ENCODE measurements around the gene DCLK3. TPM values are rescaled to one million over a fixed set of nuclear protein-coding genes. Genes with fewer than 3 reads are reported as not detected.

Gene DCLK3
- total and polyA plus RNA-seq, 10 of the 15 experiments (the other 5 are each of a cell fraction or from before 2014, with no cell fraction given), result not detected

- TF ChIP-seq SMAD1 (IDR thresholded peaks at IDR 0.05; ENCODE audit: low read depth, partially characterized antibody) (no peak), SP1 (IDR thresholded peaks at IDR 0.05; ENCODE audit: low read depth, low read length) (no peak)
Observed at GRCh38 chr3:36701249-36701572, 63.1 kb downstream of the DCLK3 start (continued).

- Histone ChIP-seq H3K79me2 (ENCODE audit: control insufficient read depth, insufficient read depth, low read length) (no peaks in the 10 kb centered on the region), H3K4me1 (ENCODE audit: control insufficient read depth, insufficient read depth, low read length) (no peaks in the 10 kb centered on the region), H2AFZ (ENCODE audit: control insufficient read depth, low read depth, low read length) (no peak overlapping the region), H3K36me3 (ENCODE audit: control insufficient read depth in 2 of 2, insufficient read depth in 2 of 2, low read length in 1 of 2) (no peaks in the 10 kb centered on the region), H3K9me3 (replicated peaks; ENCODE audit: control insufficient read depth, insufficient read depth, low read length) (no peaks in the 10 kb centered on the region), H4K20me1 (ENCODE audit: control insufficient read depth, insufficient read depth) (no peaks in the 10 kb centered on the region), H3K4me3 (no peak overlapping the region), H3K9ac (ENCODE audit: control insufficient read depth, insufficient read depth, low read length) (no peak overlapping the region), H3K27me3 (replicated peaks in 1 of 2; ENCODE audit: control insufficient read depth in 2 of 2, insufficient read depth in 2 of 2, low read length in 1 of 2) (peaks cover 0 to 1% of the 10 kb centered on the region in 2 experiments; a peak in 1 of 4 replicates), H3K4me2 (ENCODE audit: control insufficient read depth, insufficient read depth) (no peak overlapping the region), H3K27ac (ENCODE audit: control insufficient read depth, insufficient read depth) (no peak overlapping the region)
- intact Hi-C loops (cut with micrococcal nuclease; ENCODE audit: unreplicated experiment), result loop anchor here (1.0 to 10.0 kb wide), 4 partner anchors 108 to 734 kb away; no protein-coding TSS in a partner anchor
- ChIA-PET POLR2A (no interaction called here), RAD21 (ENCODE audit: unreplicated experiment) (interaction anchor here (0.7 to 1.4 kb wide), 6 partner anchors 160 to 851 kb away, joined by 3 to 4 read pairs (median 4); no protein-coding TSS in a partner anchor), SMC1A (ENCODE audit: uncharacterized antibody, unreplicated experiment) (interaction anchor here (0.7 to 2.3 kb wide), 2 partner anchors 637 to 735 kb away, joined by 3 to 13 read pairs; no protein-coding TSS in a partner anchor), CTCF (interaction anchor here (0.7 to 2.6 kb wide), 4 partner anchors 13 to 776 kb away, joined by 3 to 22 read pairs (median 3); no protein-coding TSS in a partner anchor)
- DNase-seq (ENCODE audit: low read depth, low spot score) (no peak), FAIRE-seq (peak; percentile 93), ATAC-seq (peak; percentile 95)
- no peak for TF ChIP-seq EED (IDR thresholded peaks at IDR 0.05; ENCODE audit: low read depth)
- TF ChIP-seq TCF12 (IDR thresholded peaks at IDR 0.05; ENCODE audit: low read depth, low read length), result no peak
- TF ChIP-seq WRNIP1 (IDR thresholded peaks at IDR 0.05; ENCODE audit: borderline replicate concordance, low read depth, low read length), result no peak
- TF ChIP-seq SMC3 (IDR thresholded peaks at IDR 0.05; ENCODE audit: borderline replicate concordance, low read length), result peak; percentile 88
- TF ChIP-seq ATF7 (IDR thresholded peaks at IDR 0.05; ENCODE audit: low read depth), result no peak
- no peak for TF ChIP-seq CBX5 (IDR thresholded peaks at IDR 0.05; ENCODE audit: low read depth)
- peak; percentile 94 for TF ChIP-seq RAD21 (IDR thresholded peaks at IDR 0.05; ENCODE audit: insufficient read depth, low read depth, low read length)
- TF ChIP-seq HDAC6 (IDR thresholded peaks at IDR 0.05; ENCODE audit: unreplicated experiment), result no peak
- TF ChIP-seq IRF4 (IDR thresholded peaks at IDR 0.05; ENCODE audit: low read depth, low read length), result no peak
- no peak for TF ChIP-seq ZNF207 (IDR thresholded peaks at IDR 0.05; ENCODE audit: borderline replicate concordance)
- TF ChIP-seq MTA3 (IDR thresholded peaks at IDR 0.05; ENCODE audit: borderline replicate concordance, low read length), result no peak
- peak; percentile 78 to 88 (median 86) for TF ChIP-seq CTCF (IDR thresholded peaks at IDR 0.05 in 2 of 3, conservative IDR thresholded peaks at IDR 0.05 in 1 of 3; ENCODE audit: control insufficient read depth in 2 of 3, extremely low read depth in 1 of 3, insufficient read depth in 1 of 3, low read depth in 3 of 3, low read length in 3 of 3)
- TF ChIP-seq CEBPZ (IDR thresholded peaks at IDR 0.05; ENCODE audit: low read depth, low read length), result no peak
- no peak for TF ChIP-seq FOXK2 (IDR thresholded peaks at IDR 0.05)
- 0% methylated on average over 3 of the region's 3 CpGs for WGBS (ENCODE audit: insufficient coverage, insufficient replicate concordance, low lambda C conversion rate, missing lambda C conversion rate)
- in situ Hi-C loops (cut with MboI), result no loop called here
- BruUV-seq (replicated peaks), result no TSS peak
Observed at GRCh38 chr3:36700537-36701248, 63.7 kb downstream of the DCLK3 start.
